Left ventricle myocardium inferior (tissue), 1 donor: ENCODE data around the gene PLBD2. TPM values are rescaled to one million over a fixed set of nuclear protein-coding genes. Genes with fewer than 3 reads are reported as not detected.

Source experiments
- DNase-seq: peaks from one replicate; pipeline ENCODE4 v3.0.0-alpha.2; 2020
- H3K27ac ChIP-seq: fragments of 200-600 bp; replicated peaks from 2 replicates; pipeline ENCODE4 v1.8.0; 2021
- H3K27me3 ChIP-seq: fragments of 200-600 bp; 2 replicates; pipeline ENCODE4 v1.8.0; 2021; ENCODE audit warnings: low read depth
- H3K36me3 ChIP-seq: fragments of 200-600 bp; 2 replicates; pipeline ENCODE4 v1.8.0; 2021
- H3K4me1 ChIP-seq: fragments of 200-600 bp; 2 replicates; pipeline ENCODE4 v1.8.0; 2021
- H3K4me3 ChIP-seq: fragments of 200-600 bp; 2 replicates; pipeline ENCODE4 v1.8.0; 2021; ENCODE audit warnings: mild to moderate bottlenecking, moderate library complexity
- H3K9me3 ChIP-seq: fragments of 200-600 bp; replicated peaks from 2 replicates; pipeline ENCODE4 v1.8.0; 2021
- CTCF ChIP-seq: fragments of 200-600 bp; IDR thresholded peaks from 2 replicates; pipeline ENCODE4 v1.8.0; 2021; ENCODE audit warnings: antibody characterized with exemption, mild to moderate bottlenecking, borderline replicate concordance
- intact Hi-C: fragments of 100-400 bp; cut with micrococcal nuclease; formaldehyde crosslinking; loops from one replicate; pipeline ENCODE4 v1.11.0; 2022
- total RNA-seq: library from RNA; stranded (reverse); fragmentation: NEBNext Ultra II Directional; extraction: Animal tissue kit (Norgen Biotek cat#: 25700); gene quantifications from one replicate; pipeline ENCODE4 v1.2.1, GENCODE V29; 2021
- donor health status: DM: no; HTN: yes; CAD: no; lungs with severe emphysema.

The PLBD2 gene
- total RNA-seq, 1 donor from 2014 or later: 28.9 TPM

- H3K27ac ChIP-seq: no peak overlapping the region
- peaks cover 5% of the 10 kb centered on the region for H3K9me3 ChIP-seq
- DNase-seq: no peak
- H3K27me3 ChIP-seq: peaks cover 10% of the 10 kb centered on the region
- TF ChIP-seq CTCF: no peak
- H3K4me1 ChIP-seq: no peaks in the 10 kb centered on the region
- intact Hi-C loops: no loop called here
- H3K36me3 ChIP-seq: peaks cover 22% of the 10 kb centered on the region
- no peak overlapping the region for H3K4me3 ChIP-seq
These were observed 35.4 kb downstream of the PLBD2 start for GRCh38 chr12:113393749-113394148.

GRCh38 chr12:113395119-113395518 is 36.7 kb downstream of the PLBD2 start:
- H3K9me3 ChIP-seq: peaks cover 5% of the 10 kb centered on the region
- no peaks in the 10 kb centered on the region for H3K4me1 ChIP-seq
- peaks cover 23% of the 10 kb centered on the region for H3K27me3 ChIP-seq
- no peak for DNase-seq
- peaks cover 10% of the 10 kb centered on the region for H3K36me3 ChIP-seq
- no peak for TF ChIP-seq CTCF
- intact Hi-C loops: no loop called here
- H3K27ac ChIP-seq: no peak overlapping the region
- no peak overlapping the region for H3K4me3 ChIP-seq

- Histone ChIP-seq H3K27me3 (peaks cover 26% of the 10 kb centered on the region), H3K9me3 (peaks cover 5% of the 10 kb centered on the region), H3K27ac (no peak overlapping the region), H3K4me1 (no peaks in the 10 kb centered on the region), H3K36me3 (no peaks in the 10 kb centered on the region), H3K4me3 (no peak overlapping the region)
- intact Hi-C loops: no loop called here
- no peak for TF ChIP-seq CTCF
- no peak for DNase-seq
These were observed 37.8 kb downstream of the PLBD2 start for GRCh38 chr12:113396200-113396599.

- Histone ChIP-seq H3K27me3 (peaks cover 33% of the 10 kb centered on the region), H3K4me3 (no peak overlapping the region), H3K27ac (no peak overlapping the region), H3K9me3 (peaks cover 5% of the 10 kb centered on the region), H3K4me1 (no peaks in the 10 kb centered on the region), H3K36me3 (no peaks in the 10 kb centered on the region)
- intact Hi-C loops: no loop called here
- TF ChIP-seq CTCF: no peak
- no peak for DNase-seq
These were observed 38.6 kb downstream of the PLBD2 start for GRCh38 chr12:113396828-113397496.

- no peak for DNase-seq
- Histone ChIP-seq H3K27me3 (peaks cover 37% of the 10 kb centered on the region), H3K4me3 (no peak overlapping the region), H3K4me1 (no peaks in the 10 kb centered on the region), H3K36me3 (no peaks in the 10 kb centered on the region), H3K27ac (no peak overlapping the region), H3K9me3 (peaks cover 5% of the 10 kb centered on the region)
- intact Hi-C loops: no loop called here
- no peak for TF ChIP-seq CTCF
These were observed 39.3 kb downstream of the PLBD2 start for GRCh38 chr12:113397497-113398197.
